Measurements from ENCODE around the gene TLCD2. TPM values are rescaled to one million over a fixed set of nuclear protein-coding genes. Genes with fewer than 3 reads are reported as not detected.

The TLCD2 gene
- total and polyA plus RNA-seq, 9 of the 15 experiments (the other 6 are each of a cell fraction or from before 2014, with no cell fraction given): 0.10 to 0.89 (median 0.58) TPM

GRCh38 chr17:1684378-1685189 lies 25.6 kb downstream of the TLCD2 start, which contains the start of gene PRPF8 (continued):
- no peak for TF ChIP-seq ILK (tag; IDR thresholded peaks at IDR 0.05; ENCODE audit: borderline replicate concordance, low read depth)
- no peak for TF ChIP-seq ZBTB8A (IDR thresholded peaks at IDR 0.05; ENCODE audit: partially characterized antibody)
- TF ChIP-seq, protein P1, sequence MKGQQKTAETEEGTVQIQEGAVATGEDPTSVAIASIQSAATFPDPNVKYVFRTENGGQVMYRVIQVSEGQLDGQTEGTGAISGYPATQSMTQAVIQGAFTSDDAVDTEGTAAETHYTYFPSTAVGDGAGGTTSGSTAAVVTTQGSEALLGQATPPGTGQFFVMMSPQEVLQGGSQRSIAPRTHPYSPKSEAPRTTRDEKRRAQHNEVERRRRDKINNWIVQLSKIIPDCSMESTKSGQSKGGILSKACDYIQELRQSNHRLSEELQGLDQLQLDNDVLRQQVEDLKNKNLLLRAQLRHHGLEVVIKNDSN (CRISPR knock-in tag; IDR thresholded peaks at IDR 0.05): no peak
- TF ChIP-seq POLR2AphosphoS5 (IDR thresholded peaks at IDR 0.05; ENCODE audit: control insufficient read depth, insufficient read depth, low read depth, low read length): peak; percentile 71; the same call in 1 of the 2 replicates
- TF ChIP-seq BHLHE40 (IDR thresholded peaks at IDR 0.05; ENCODE audit: low read length): no peak
- TF ChIP-seq GATAD2B (IDR thresholded peaks at IDR 0.05; ENCODE audit: borderline replicate concordance): no peak
- TF ChIP-seq ZNF24 (IDR thresholded peaks at IDR 0.05): peak; percentile 92; the same call in 1 of the 2 replicates
- no peak for TF ChIP-seq ZNF561 (CRISPR knock-in tag; conservative IDR thresholded peaks at IDR 0.05)
- no peak for TF ChIP-seq RUNX1 (IDR thresholded peaks at IDR 0.05; ENCODE audit: low read depth)
- peak; percentile 76 to 97 (median 94) for TF ChIP-seq YY1 (IDR thresholded peaks at IDR 0.05; ENCODE audit: borderline replicate concordance in 1 of 3, control insufficient read depth in 1 of 3, extremely low read depth in 1 of 3, insufficient read depth in 3 of 3, insufficient read length in 1 of 3, insufficient replicate concordance in 2 of 3, low read depth in 1 of 3, low read length in 2 of 3)
- peak; percentile 89 for TF ChIP-seq POLR2A (conservative IDR thresholded peaks at IDR 0.05)
- no peak for TF ChIP-seq MEIS2 (IDR thresholded peaks at IDR 0.05; ENCODE audit: partially characterized antibody)
- TF ChIP-seq KLF13 (tag; IDR thresholded peaks at IDR 0.05; ENCODE audit: borderline replicate concordance, low read depth): 0 out of 2 replicates have a peak, but pooled peaks have one; percentile 19
- peak; percentile 17; the same call in 1 of the 2 replicates for TF ChIP-seq CEBPB (tag; IDR thresholded peaks at IDR 0.05)
- TF ChIP-seq ZBED1 (IDR thresholded peaks at IDR 0.05): 0 out of 2 replicates have a peak, but pooled peaks have one; percentile 24
- peak; percentile 91 for TF ChIP-seq GABPA (tag; conservative IDR thresholded peaks at IDR 0.05; ENCODE audit: low read depth)
- peak; percentile 94 for TF ChIP-seq EP400 (IDR thresholded peaks at IDR 0.05)
- no peak for TF ChIP-seq AFF1 (IDR thresholded peaks at IDR 0.05; ENCODE audit: low read depth in 1 of 2, partially characterized antibody in 2 of 2)
- TF ChIP-seq VEZF1 (CRISPR knock-in tag; IDR thresholded peaks at IDR 0.05): peak; percentile 47
- TF ChIP-seq JUND (IDR thresholded peaks at IDR 0.05; ENCODE audit: borderline replicate concordance, low read depth, low read length): no peak
- no peak for TF ChIP-seq JUND (tag; IDR thresholded peaks at IDR 0.05; ENCODE audit: borderline replicate concordance, low read depth, low read length)
- no peak for TF ChIP-seq MED1 (CRISPR knock-in tag; IDR thresholded peaks at IDR 0.05; ENCODE audit: borderline replicate concordance)
